Fibroblast of villous mesenchyme (primary cell): Measurements from ENCODE around the gene UPF3A. TPM values are rescaled to one million over a fixed set of nuclear protein-coding genes. Genes with fewer than 3 reads are reported as not detected.

Experiments used
- DNase-seq: peaks from one replicate; pipeline ENCODE4 v3.0.0-alpha.2; 2010; ENCODE audit warnings: low read depth
- H3K4me3 ChIP-seq: 2 replicates; pipeline ENCODE4 v1.5.1; 2011; ENCODE audit warnings: low read depth, mild to moderate bottlenecking, low read length
- small RNA-seq: library from RNA; depleted of rRNA; stranded (forward); fragments of <200 nt; gene quantifications from one replicate; pipeline ENCODE3, GENCODE V24; 2012
- total RNA-seq: library from RNA; depleted of rRNA; stranded (reverse); fragments of >200 nt; gene quantifications from 2 replicates; pipeline ENCODE4 v1.2.3, GENCODE V29; 2012
- TF ChIP-seq, protein P1 (sequence below): IDR thresholded peaks from 2 replicates; pipeline ENCODE4 v1.5.1; 2012; ENCODE audit warnings: low read depth, mild to moderate bottlenecking, low read length; ENCODE audit not compliant: insufficient read depth

The UPF3A gene
- total RNA-seq, 1 donor, result 20.7 TPM

DNA sequence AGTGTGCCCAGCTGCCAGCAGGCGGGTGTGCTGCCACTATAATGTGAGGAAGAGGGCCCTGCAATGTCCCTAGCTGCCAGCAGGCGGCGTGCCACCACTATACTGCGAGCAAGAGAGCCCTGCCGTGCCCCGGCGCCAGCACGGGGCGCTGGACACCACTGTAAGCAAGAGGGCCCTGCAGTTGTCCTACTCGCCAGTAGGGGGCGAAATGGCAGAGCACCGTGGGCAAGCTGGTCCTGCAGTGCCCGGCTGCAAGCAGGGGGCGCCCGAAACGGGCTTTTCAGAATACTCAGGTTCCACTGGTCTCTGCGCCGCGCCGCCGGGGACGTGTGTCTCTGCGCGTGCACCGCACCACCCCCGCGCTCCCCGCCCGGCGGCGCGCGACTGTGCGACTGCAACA lies 71.4 kb downstream of the UPF3A start:
- TF ChIP-seq, protein P1, sequence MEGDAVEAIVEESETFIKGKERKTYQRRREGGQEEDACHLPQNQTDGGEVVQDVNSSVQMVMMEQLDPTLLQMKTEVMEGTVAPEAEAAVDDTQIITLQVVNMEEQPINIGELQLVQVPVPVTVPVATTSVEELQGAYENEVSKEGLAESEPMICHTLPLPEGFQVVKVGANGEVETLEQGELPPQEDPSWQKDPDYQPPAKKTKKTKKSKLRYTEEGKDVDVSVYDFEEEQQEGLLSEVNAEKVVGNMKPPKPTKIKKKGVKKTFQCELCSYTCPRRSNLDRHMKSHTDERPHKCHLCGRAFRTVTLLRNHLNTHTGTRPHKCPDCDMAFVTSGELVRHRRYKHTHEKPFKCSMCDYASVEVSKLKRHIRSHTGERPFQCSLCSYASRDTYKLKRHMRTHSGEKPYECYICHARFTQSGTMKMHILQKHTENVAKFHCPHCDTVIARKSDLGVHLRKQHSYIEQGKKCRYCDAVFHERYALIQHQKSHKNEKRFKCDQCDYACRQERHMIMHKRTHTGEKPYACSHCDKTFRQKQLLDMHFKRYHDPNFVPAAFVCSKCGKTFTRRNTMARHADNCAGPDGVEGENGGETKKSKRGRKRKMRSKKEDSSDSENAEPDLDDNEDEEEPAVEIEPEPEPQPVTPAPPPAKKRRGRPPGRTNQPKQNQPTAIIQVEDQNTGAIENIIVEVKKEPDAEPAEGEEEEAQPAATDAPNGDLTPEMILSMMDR, result peak; percentile 76
- peak overlapping the region; percentile 54 for H3K4me3 ChIP-seq
- peak; percentile 93 for DNase-seq

DNA sequence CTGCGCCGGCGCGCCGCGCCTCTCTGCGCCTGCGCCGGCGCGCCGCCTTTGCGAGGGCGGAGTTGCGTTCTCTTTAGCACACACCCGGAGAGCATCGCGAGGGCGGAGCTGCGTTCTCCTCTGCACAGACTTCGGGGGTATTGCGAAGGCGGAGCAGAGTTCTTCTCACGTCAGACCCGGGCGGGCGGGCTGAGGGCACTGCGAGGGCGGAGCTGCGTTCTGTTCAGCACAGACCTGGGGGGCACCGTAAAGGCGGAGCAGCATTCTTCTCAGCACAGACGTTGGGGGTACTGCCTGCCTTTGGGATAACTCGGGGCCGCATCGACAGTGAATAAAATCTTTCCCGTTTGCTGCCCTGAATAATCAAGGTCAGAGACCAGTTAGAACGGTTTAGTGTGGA lies 72.0 kb downstream of the UPF3A start:
- DNase-seq, result peak; percentile 74
- peak overlapping the region; percentile 46 for H3K4me3 ChIP-seq

Small RNAs within 50 kb of the gene (small RNA-seq; reads per million reads assigned to genes)
- not detected for gene MIR4502
- gene MIR548AR, result not detected

Other genes with a start within 250 kb of the UPF3A start
- 34.1 and 41.6 TPM in 2 replicates for gene RASA3, start 149.0 kb upstream of the UPF3A start, total RNA-seq
- not detected in 2 replicates for gene CFAP97D2, start 102.3 kb upstream of the UPF3A start, total RNA-seq
- 58.0 and 62.6 TPM in 2 replicates for gene CDC16, start 46.7 kb upstream of the UPF3A start, total RNA-seq
- gene CHAMP1, start 32.9 kb downstream of the UPF3A start, total RNA-seq, result 16.1 and 16.8 TPM in 2 replicates